ENCODE data around the gene ZNF396. TPM values are rescaled to one million over a fixed set of nuclear protein-coding genes. Genes with fewer than 3 reads are reported as not detected.

The ZNF396 gene
- total and polyA plus RNA-seq, 2 experiments from 2014 or later, result 2.0 to 3.4 TPM

DNA sequence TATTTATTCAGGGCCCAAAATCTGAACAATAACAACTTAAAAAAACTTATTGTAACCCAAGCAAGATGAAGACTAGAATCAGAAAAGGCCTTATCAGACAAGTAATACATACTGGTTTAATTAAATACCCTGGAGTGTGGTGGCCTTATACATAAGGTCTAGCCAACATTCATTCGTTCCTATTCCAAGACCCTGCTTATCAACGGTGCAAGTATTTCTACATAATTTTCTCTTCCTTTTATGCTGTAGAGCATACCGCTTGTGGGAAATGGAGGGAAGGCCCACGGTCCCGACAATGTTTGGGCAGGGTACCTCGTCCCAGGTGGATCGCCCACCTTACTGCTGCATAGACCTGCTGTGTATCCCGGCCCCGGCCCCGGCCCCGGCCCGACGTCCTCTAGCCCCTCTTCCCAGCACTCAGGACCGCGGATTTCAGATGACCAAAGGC is 33.6 kb downstream of the ZNF396 start:
- Histone ChIP-seq H3K27me3 (no peaks in the 10 kb centered on the region), H3K27ac (peak overlapping the region; percentile 99), H3K9me2 (replicated peaks; ENCODE audit: insufficient read depth) (no peaks in the 10 kb centered on the region), H3K4me1 (ENCODE audit: insufficient read depth) (peaks cover 20% of the 10 kb centered on the region), H4K20me1 (ENCODE audit: insufficient read depth, poor library complexity, severe bottlenecking) (peaks cover 52% of the 10 kb centered on the region), H3K36me3 (replicated peaks; ENCODE audit: insufficient read depth, low read depth) (no peaks in the 10 kb centered on the region), H3K9me3 (ENCODE audit: low read depth) (no peaks in the 10 kb centered on the region), H3K79me2 (peaks cover 56% of the 10 kb centered on the region), H3K4me3 (peak overlapping the region; percentile 87), H3K4me2 (peak overlapping the region; percentile 85), H2AFZ (no peak overlapping the region)
- TF ChIP-seq EZH2 (IDR thresholded peaks at IDR 0.05; ENCODE audit: borderline replicate concordance), result no peak
- TF ChIP-seq EZH2phosphoT487 (IDR thresholded peaks at IDR 0.05; ENCODE audit: low read depth, severe bottlenecking, unreplicated experiment), result no peak
- TF ChIP-seq, protein P1, sequence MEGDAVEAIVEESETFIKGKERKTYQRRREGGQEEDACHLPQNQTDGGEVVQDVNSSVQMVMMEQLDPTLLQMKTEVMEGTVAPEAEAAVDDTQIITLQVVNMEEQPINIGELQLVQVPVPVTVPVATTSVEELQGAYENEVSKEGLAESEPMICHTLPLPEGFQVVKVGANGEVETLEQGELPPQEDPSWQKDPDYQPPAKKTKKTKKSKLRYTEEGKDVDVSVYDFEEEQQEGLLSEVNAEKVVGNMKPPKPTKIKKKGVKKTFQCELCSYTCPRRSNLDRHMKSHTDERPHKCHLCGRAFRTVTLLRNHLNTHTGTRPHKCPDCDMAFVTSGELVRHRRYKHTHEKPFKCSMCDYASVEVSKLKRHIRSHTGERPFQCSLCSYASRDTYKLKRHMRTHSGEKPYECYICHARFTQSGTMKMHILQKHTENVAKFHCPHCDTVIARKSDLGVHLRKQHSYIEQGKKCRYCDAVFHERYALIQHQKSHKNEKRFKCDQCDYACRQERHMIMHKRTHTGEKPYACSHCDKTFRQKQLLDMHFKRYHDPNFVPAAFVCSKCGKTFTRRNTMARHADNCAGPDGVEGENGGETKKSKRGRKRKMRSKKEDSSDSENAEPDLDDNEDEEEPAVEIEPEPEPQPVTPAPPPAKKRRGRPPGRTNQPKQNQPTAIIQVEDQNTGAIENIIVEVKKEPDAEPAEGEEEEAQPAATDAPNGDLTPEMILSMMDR (IDR thresholded peaks at IDR 0.05; ENCODE audit: poor library complexity), result no peak
- WGBS (ENCODE audit: low lambda C conversion rate, missing lambda C conversion rate), result 0% methylated on average over 13 of the region's 15 CpGs
- DNase-seq (ENCODE audit: low spot score), result no peak

DNA sequence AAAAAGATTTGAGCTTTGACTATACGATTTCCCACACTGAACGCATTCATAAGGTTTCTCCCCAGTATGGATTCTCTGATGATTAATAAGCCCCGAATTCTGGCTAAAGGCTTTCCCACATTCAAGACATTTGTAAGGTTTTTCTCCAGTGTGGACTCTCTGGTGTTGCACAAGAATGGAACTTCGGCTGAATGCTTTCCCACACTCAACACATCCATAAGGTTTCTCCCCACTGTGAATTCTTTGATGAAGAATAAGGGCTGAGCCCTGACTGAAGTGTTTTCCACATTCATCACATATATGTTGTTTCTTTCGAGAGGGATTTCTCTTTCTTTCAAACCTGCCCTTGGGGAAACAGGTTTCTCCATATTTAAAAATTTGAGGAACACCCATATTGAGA is 39.9 kb downstream of the ZNF396 start:
- WGBS (ENCODE audit: low lambda C conversion rate, missing lambda C conversion rate), result 96% methylated on average over 5 of the region's 5 CpGs
- TF ChIP-seq EZH2phosphoT487 (IDR thresholded peaks at IDR 0.05; ENCODE audit: low read depth, severe bottlenecking, unreplicated experiment), result no peak
- TF ChIP-seq EZH2 (IDR thresholded peaks at IDR 0.05; ENCODE audit: borderline replicate concordance), result no peak
- TF ChIP-seq, protein P1 (IDR thresholded peaks at IDR 0.05; ENCODE audit: poor library complexity), result no peak
- H3K79me2 ChIP-seq, result peaks cover 61% of the 10 kb centered on the region

DNA sequence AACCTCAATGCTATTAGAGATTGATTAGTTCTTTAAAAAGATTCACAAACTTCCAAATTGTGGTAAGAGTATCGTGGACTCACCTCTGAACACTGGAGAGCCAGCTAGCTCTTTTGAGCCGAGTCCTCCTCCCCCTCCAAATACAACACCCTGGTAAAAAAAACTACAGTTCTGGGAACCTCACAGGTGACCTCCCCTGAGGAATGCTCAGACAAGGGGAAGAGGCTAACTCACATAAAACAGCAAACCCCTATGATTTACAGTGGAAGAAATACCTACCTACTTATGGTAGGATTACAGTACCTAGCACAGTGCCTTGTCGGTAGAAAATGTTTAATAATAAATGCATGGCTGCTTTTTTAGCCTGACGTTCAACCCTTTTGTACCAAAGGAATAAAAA is 41.3 kb downstream of the ZNF396 start:
- 98% methylated on average over 4 of the region's 4 CpGs for WGBS (ENCODE audit: low lambda C conversion rate, missing lambda C conversion rate)
- H3K36me3 ChIP-seq (replicated peaks; ENCODE audit: insufficient read depth, low read depth), result peaks cover 10% of the 10 kb centered on the region
- H2AFZ ChIP-seq, result no peak overlapping the region
- TF ChIP-seq EZH2 (IDR thresholded peaks at IDR 0.05; ENCODE audit: borderline replicate concordance) (no peak), EZH2phosphoT487 (IDR thresholded peaks at IDR 0.05; ENCODE audit: low read depth, severe bottlenecking, unreplicated experiment) (no peak)
- TF ChIP-seq, protein P1 (IDR thresholded peaks at IDR 0.05; ENCODE audit: poor library complexity), result no peak
- H3K4me2 ChIP-seq, result no peak overlapping the region
- no peaks in the 10 kb centered on the region for H3K9me3 ChIP-seq (ENCODE audit: low read depth)
- H3K9me2 ChIP-seq (replicated peaks; ENCODE audit: insufficient read depth), result no peaks in the 10 kb centered on the region
- no peaks in the 10 kb centered on the region for H3K27me3 ChIP-seq
- H3K4me3 ChIP-seq, result no peak overlapping the region
- H3K27ac ChIP-seq, result no peak overlapping the region
- DNase-seq (ENCODE audit: low spot score), result no peak
- H3K4me1 ChIP-seq (ENCODE audit: insufficient read depth), result peaks cover 6% of the 10 kb centered on the region
- peaks cover 47% of the 10 kb centered on the region for H3K79me2 ChIP-seq
- peaks cover 43% of the 10 kb centered on the region for H4K20me1 ChIP-seq (ENCODE audit: insufficient read depth, poor library complexity, severe bottlenecking)

More for the DNA sequence above, 39.9 kb downstream of the ZNF396 start:
- Histone ChIP-seq H3K27ac (no peak overlapping the region), H3K4me3 (no peak overlapping the region), H3K36me3 (replicated peaks; ENCODE audit: insufficient read depth, low read depth) (peaks cover 10% of the 10 kb centered on the region), H3K27me3 (no peaks in the 10 kb centered on the region), H4K20me1 (ENCODE audit: insufficient read depth, poor library complexity, severe bottlenecking) (peaks cover 57% of the 10 kb centered on the region), H3K4me2 (no peak overlapping the region), H2AFZ (no peak overlapping the region), H3K9me3 (ENCODE audit: low read depth) (no peaks in the 10 kb centered on the region), H3K9me2 (replicated peaks; ENCODE audit: insufficient read depth) (no peaks in the 10 kb centered on the region), H3K4me1 (ENCODE audit: insufficient read depth) (peaks cover 6% of the 10 kb centered on the region)
- DNase-seq (ENCODE audit: low spot score), result no peak

Data from hepatocyte (in vitro differentiated cells).